OCI-LY7 (cell line): ENCODE measurements around the gene NT5C3A.
"Not testable (repeated sequence)": the region's sequence is repeated elsewhere in the genome, so short reads cannot be mapped to it uniquely, and the experiment has no call there.

Experiments
- CTCF ChIP-seq: fragments of 200-600 bp; sonication (generic); conservative IDR thresholded peaks from 2 replicates; pipeline ENCODE4 v1.5.1; 2014; ENCODE audit warnings: mild to moderate bottlenecking, antibody characterized with exemption, low read length, moderate library complexity, mixed read lengths
- EZH2phosphoT487 ChIP-seq: fragments of 200-600 bp; sonication (generic); IDR thresholded peaks from 2 replicates; pipeline ENCODE4 v1.6.1; 2018; ENCODE audit warnings: low read depth, borderline replicate concordance, mild to moderate bottlenecking, mixed run types, antibody characterized with exemption, low read length, moderate library complexity, mixed read lengths

GRCh38 chr7:32971967-32972366 is 90.6 kb downstream of the NT5C3A start:
- not testable (repeated sequence) for TF ChIP-seq CTCF, EZH2phosphoT487
